Lower lobe of right lung (tissue), 2 donors: ENCODE measurements around the gene POU6F2. TPM values are rescaled to one million over a fixed set of nuclear protein-coding genes. Genes with fewer than 3 reads are reported as not detected.

ENCODE experiments used
- ATAC-seq, 2 donors: fragments of 200-7000 bp; cut with Tn5 transposase; one replicate each; pipeline ENCODE4 v1.9.1; 2020 to 2022; ENCODE audit warnings: mild to moderate bottlenecking in 2 of 2, moderate library complexity in 2 of 2
- DNase-seq: peaks from one replicate; pipeline ENCODE4 v3.0.0-alpha.2; 2020
- H3K27ac ChIP-seq: fragments of 200-600 bp; one replicate; pipeline ENCODE4 v1.8.0; 2022
- H3K27me3 ChIP-seq: fragments of 200-600 bp; one replicate; pipeline ENCODE4 v1.8.0; 2022; ENCODE audit warnings: low read depth
- H3K36me3 ChIP-seq: fragments of 200-600 bp; one replicate; pipeline ENCODE4 v1.8.0; 2022; ENCODE audit warnings: mild to moderate bottlenecking
- H3K4me1 ChIP-seq: fragments of 200-600 bp; one replicate; pipeline ENCODE4 v1.8.0; 2022
- H3K4me3 ChIP-seq: fragments of 200-600 bp; one replicate; pipeline ENCODE4 v1.8.0; 2022; ENCODE audit warnings: mild to moderate bottlenecking
- H3K9me3 ChIP-seq: fragments of 200-600 bp; one replicate; pipeline ENCODE4 v1.8.0; 2022
- intact Hi-C: fragments of 100-400 bp; cut with DNase I; formaldehyde crosslinking; loops from one replicate; pipeline ENCODE4 v1.11.0; 2022
- total RNA-seq: library from RNA; stranded (reverse); fragmentation: NEBNext Ultra II Directional; extraction: Animal tissue kit (Norgen Biotek cat#: 25700); gene quantifications from one replicate; pipeline ENCODE4 v1.2.1, GENCODE V29; 2021
- TF ChIP-seq, protein P1 (sequence below): fragments of 200-600 bp; IDR thresholded peaks from one replicate; pipeline ENCODE4 v1.8.0; 2022; ENCODE audit warnings: antibody characterized with exemption, mild to moderate bottlenecking
- donor health status: DM: no; HTN: yes; CAD: no; lungs with severe emphysema.

The POU6F2 gene
- total RNA-seq, 1 donor from 2014 or later, result not detected

- TF ChIP-seq, protein P1, sequence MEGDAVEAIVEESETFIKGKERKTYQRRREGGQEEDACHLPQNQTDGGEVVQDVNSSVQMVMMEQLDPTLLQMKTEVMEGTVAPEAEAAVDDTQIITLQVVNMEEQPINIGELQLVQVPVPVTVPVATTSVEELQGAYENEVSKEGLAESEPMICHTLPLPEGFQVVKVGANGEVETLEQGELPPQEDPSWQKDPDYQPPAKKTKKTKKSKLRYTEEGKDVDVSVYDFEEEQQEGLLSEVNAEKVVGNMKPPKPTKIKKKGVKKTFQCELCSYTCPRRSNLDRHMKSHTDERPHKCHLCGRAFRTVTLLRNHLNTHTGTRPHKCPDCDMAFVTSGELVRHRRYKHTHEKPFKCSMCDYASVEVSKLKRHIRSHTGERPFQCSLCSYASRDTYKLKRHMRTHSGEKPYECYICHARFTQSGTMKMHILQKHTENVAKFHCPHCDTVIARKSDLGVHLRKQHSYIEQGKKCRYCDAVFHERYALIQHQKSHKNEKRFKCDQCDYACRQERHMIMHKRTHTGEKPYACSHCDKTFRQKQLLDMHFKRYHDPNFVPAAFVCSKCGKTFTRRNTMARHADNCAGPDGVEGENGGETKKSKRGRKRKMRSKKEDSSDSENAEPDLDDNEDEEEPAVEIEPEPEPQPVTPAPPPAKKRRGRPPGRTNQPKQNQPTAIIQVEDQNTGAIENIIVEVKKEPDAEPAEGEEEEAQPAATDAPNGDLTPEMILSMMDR, result no peak
- Histone ChIP-seq H3K4me1 (no peaks in the 10 kb centered on the region), H3K27ac (no peak overlapping the region), H3K36me3 (no peaks in the 10 kb centered on the region), H3K4me3 (no peak overlapping the region), H3K27me3 (no peaks in the 10 kb centered on the region), H3K9me3 (no peaks in the 10 kb centered on the region)
- ATAC-seq, result peak in 1 of 2 donors; percentile 37
- no peak for DNase-seq
- intact Hi-C loops, result no loop called here
Measured at GRCh38 chr7:39069896-39070881, 92.5 kb downstream of the POU6F2 start.

GRCh38 chr7:39071116-39071515 is 93.4 kb downstream of the POU6F2 start:
- H3K4me1 ChIP-seq, result no peaks in the 10 kb centered on the region
- H3K9me3 ChIP-seq, result no peaks in the 10 kb centered on the region
- ATAC-seq (no peak), DNase-seq (no peak)
- intact Hi-C loops, result no loop called here
- TF ChIP-seq, protein P1, result no peak
- H3K27me3 ChIP-seq, result no peaks in the 10 kb centered on the region
- no peak overlapping the region for H3K4me3 ChIP-seq
- H3K36me3 ChIP-seq, result no peaks in the 10 kb centered on the region
- no peak overlapping the region for H3K27ac ChIP-seq

- H3K9me3 ChIP-seq, result no peaks in the 10 kb centered on the region
- peak; percentile 54 to 59 for ATAC-seq
- no peaks in the 10 kb centered on the region for H3K4me1 ChIP-seq
- no peaks in the 10 kb centered on the region for H3K36me3 ChIP-seq
- no peaks in the 10 kb centered on the region for H3K27me3 ChIP-seq
- no peak for DNase-seq
- H3K27ac ChIP-seq, result no peak overlapping the region
- intact Hi-C loops, result no loop called here
- TF ChIP-seq, protein P1, result no peak
- H3K4me3 ChIP-seq, result no peak overlapping the region
Measured at GRCh38 chr7:39073432-39073831, 95.7 kb downstream of the POU6F2 start.

DNA sequence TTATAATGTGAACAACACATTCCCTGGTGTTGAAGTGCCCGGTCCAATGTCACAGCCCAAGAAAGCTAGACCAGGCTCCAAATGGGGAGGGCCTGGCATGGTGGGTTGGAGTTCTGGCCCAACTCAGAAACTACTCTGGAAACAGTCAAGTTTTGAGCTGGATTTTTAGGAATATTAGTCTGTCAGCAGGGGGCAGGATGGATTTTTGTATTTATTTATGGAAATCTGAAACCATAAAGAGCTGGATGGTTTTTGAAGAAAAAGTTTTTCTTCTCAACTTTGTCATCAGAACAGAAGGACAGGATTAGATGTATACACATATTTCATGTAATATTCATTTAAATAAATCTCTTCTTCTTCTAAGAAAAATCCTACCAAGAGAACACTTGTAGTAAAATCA is 97.5 kb downstream of the POU6F2 start:
- no peaks in the 10 kb centered on the region for H3K27me3 ChIP-seq
- H3K4me3 ChIP-seq, result no peak overlapping the region
- no peaks in the 10 kb centered on the region for H3K9me3 ChIP-seq
- TF ChIP-seq, protein P1, result no peak
- no peaks in the 10 kb centered on the region for H3K36me3 ChIP-seq
- no peak overlapping the region for H3K27ac ChIP-seq
- intact Hi-C loops, result no loop called here
- ATAC-seq (no peak), DNase-seq (no peak)
- H3K4me1 ChIP-seq, result no peaks in the 10 kb centered on the region

GRCh38 chr7:39083781-39084180 is 106.1 kb downstream of the POU6F2 start:
- Histone ChIP-seq H3K36me3 (no peaks in the 10 kb centered on the region), H3K9me3 (no peaks in the 10 kb centered on the region), H3K27ac (no peak overlapping the region), H3K4me1 (no peaks in the 10 kb centered on the region), H3K4me3 (no peak overlapping the region), H3K27me3 (peaks cover 5% of the 10 kb centered on the region)
- ATAC-seq (no peak), DNase-seq (no peak)
- TF ChIP-seq, protein P1, result no peak
- intact Hi-C loops, result no loop called here
